GM19455 (cell line): Measurements from ENCODE around the gene CNOT1.
A peak's percentile ranks its signal among the peaks of the same experiment; 100 is the strongest.
"Not testable (repeated sequence)": the region's sequence is repeated elsewhere in the genome, so short reads cannot be mapped to it uniquely, and the experiment has no call there.

Source experiments
- ATAC-seq: cut with Tn5 transposase; IDR thresholded peaks from one replicate; pipeline ENCODE4 v1.9.1; 2021; ENCODE audit not compliant: unreplicated experiment

The CNOT1 gene

GRCh38 chr16:58638148-58639036 is 8.8 kb upstream of the CNOT1 start:
- no peak for ATAC-seq

DNA sequence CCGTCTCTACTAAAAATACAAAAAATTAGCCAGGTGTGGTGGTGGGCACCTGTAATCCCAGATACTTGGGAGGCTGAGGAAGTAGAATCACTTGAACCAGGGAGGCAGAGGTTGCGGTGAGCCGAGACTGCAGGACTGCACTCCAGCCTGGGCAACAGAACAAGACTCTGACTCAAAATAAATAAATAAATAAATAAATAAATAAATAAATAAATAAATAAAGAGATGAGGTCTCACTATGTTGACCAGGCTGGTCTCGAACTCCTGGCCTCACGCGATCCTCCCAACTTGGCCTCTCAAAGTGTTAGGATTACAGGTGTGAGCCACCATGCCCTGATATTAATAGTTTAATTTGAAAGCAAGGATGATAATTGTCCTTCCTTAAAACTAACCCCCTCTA is 7.4 kb upstream of the CNOT1 start:
- not testable (repeated sequence) for ATAC-seq

- no peak for ATAC-seq
Measured at GRCh38 chr16:58636466-58636865, 6.8 kb upstream of the CNOT1 start.

- ATAC-seq, result no peak
Measured at GRCh38 chr16:58635502-58635901, 5.9 kb upstream of the CNOT1 start.

DNA sequence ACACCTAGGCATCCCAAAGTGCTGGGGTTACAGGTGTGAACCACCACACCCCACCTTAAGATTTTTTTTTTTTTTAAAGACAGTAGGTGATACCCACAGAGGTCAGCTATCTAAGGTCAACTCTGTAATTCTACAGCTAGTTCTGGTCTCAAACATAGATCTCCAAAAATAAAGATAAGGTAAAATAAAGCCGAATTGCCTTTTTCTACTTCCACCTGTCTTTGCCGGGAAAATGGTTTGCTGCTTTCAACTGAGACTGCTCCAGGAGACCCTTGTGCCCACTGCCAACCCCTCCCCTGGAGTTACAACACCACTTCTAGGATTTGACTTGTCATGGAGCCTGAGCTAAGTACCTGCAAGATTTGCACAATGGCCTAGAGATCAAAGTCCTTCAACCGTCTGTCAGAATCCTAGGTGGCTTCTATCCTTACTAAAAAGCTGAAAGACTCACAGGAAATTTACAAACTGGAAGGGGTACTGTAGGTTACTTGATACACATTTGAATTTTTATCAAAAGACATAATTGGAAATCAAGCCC is 4.7 kb upstream of the CNOT1 start:
- ATAC-seq, result no peak

DNA sequence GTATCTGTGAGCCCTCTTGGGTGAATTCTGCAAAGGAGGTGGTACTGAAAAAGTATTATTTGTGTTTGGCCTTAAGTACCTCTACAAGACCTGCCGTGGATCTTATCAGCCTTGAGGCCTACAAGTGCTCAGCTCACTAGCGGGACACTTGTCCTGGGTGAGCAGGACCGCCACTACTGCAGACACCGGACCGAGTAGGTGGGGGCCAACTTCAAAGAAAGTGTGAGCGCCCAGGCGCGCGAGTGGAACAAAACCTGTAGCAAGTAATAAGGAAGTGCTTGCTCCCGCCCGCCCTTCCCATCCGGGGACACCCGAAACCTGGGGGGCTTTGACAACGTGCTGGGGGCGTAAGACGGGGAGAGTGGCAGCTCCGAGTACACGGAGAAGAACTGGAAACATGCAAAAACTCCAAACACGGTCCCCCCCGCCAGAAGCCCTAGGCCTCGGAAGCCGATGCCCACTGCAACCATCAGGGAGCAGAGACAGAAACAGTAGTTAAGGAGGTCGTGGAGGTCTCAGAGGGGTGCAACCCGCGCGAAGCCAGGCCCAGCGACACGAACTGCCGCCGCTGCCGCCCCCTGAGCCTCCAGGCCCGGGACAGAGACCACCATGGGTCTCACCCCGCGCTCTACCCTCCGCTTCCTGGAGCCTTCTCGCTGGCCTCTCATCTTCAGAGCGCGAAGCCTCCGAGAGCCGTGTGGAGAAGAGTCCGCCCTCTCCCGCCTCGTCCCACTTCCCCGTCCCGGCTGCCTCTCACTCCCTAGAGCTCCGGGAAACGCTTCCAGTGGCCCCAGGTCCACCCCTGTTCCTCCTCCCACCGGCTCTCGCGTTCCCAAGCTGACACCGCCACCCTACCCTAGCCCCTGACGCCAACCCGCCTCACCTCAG is 537 bp downstream of the CNOT1 start:
- peak; percentile 9 for ATAC-seq

DNA sequence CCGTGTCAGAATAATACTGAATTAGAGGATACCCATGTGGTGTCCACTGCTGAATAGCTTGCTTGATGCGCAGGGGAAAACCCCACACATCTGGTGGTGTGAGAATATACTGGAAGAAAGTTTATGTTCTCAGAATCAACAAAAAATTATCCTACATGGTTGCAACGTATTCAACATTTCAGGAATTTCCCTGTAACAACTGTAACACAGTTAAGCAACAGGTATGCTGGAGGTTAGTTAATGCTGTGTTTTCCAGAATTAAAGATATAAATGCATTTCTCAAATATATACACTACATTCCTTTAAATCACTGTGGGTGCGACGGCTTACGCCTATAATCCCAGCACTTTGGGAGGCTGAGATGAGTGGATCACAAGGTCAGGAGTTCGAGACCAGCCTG is 5.4 kb downstream of the CNOT1 start:
- no peak for ATAC-seq

GRCh38 chr16:58620396-58620795 is 9.2 kb downstream of the CNOT1 start:
- ATAC-seq, result no peak

- ATAC-seq, result no peak
Measured at GRCh38 chr16:58615280-58615679, 14.3 kb downstream of the CNOT1 start.

GRCh38 chr16:58614860-58615259 is 14.8 kb downstream of the CNOT1 start:
- no peak for ATAC-seq

DNA sequence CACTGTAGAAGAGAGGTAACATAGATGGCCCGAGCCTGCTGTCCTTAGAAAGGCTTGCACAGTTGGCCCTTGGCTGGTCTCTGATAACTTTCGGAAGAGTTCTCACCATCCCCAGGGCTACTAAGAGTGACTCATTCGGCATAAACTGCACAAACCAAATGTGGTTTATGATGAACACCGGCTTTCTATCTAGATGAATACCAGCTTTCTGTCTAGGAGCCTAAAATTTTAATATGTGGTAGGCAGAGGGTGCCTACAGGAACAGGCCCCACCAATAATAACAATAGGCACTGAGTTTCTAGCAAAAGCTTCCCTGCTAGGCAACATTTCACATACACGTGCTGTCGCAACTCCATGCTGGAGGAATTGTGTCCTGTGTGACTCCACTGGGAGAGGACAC is 15.4 kb downstream of the CNOT1 start:
- ATAC-seq, result no peak

DNA sequence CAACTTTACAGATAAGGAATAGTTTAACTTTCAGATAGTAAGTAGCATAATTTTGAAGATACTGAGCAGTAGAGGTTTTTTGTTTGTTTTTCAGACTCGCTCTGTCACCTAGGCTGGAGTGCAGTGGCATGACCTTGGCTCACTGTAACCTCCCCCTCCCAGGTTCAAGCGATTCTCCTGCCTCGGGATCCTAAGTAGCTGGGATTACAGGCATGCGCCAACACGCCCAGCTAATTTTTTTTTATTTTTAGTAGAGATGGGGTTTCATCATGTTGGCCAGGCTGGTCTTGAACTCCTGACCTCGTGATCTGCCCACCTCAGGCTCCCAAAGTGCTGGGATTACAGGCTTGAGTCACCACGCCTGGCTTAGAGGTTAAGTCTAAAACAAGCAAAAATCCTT is 16.7 kb downstream of the CNOT1 start:
- ATAC-seq, result not testable (repeated sequence)

DNA sequence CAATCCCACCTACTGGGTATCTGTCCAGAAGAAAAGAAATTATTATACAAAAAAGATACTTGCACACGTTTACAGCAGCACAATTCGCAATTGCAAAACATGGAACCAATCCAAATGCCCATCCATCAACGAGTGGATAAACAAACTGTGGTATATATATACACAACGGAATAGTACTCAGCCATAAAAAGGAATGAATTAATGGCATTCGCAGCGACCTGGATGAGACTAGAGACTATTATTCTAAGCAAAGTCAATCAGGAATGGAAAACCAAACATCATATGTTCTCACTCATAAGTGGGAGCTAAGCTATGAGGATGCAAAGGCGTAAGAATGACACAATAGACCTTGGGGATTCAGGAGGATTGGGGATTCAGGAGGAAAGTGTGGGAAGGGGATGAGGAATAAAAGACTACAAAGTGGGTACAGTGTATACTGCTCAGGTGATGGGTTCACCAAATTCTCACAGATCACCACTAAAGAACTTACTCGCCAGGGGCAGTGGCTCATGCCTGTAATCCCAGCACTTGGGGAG is 21.0 kb downstream of the CNOT1 start:
- ATAC-seq, result no peak

DNA sequence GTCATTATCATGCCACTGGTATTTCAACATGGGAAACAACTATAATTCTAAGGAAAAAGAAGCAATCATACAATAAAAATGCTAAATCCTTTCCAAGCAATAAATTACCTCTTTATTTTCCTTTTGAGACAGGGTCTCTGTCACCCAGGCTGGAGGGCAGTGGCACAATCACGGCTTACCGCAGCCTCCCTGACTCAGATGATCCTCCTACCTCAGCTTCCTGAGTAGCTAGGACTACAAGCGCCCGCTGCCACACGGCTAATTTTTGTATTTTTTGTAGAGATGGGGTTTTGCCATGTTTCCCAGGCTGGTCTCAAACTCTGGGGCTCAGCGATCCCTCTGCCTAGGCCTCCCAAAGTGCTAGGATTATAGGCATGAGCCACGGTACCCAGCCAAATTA is 24.1 kb downstream of the CNOT1 start:
- ATAC-seq, result no peak

- ATAC-seq, result no peak
Measured at GRCh38 chr16:58591083-58591482, 38.5 kb downstream of the CNOT1 start.

- no peak for ATAC-seq
Measured at GRCh38 chr16:58589326-58589905, 40.2 kb downstream of the CNOT1 start.

GRCh38 chr16:58588406-58588805 is 41.2 kb downstream of the CNOT1 start:
- no peak for ATAC-seq

DNA sequence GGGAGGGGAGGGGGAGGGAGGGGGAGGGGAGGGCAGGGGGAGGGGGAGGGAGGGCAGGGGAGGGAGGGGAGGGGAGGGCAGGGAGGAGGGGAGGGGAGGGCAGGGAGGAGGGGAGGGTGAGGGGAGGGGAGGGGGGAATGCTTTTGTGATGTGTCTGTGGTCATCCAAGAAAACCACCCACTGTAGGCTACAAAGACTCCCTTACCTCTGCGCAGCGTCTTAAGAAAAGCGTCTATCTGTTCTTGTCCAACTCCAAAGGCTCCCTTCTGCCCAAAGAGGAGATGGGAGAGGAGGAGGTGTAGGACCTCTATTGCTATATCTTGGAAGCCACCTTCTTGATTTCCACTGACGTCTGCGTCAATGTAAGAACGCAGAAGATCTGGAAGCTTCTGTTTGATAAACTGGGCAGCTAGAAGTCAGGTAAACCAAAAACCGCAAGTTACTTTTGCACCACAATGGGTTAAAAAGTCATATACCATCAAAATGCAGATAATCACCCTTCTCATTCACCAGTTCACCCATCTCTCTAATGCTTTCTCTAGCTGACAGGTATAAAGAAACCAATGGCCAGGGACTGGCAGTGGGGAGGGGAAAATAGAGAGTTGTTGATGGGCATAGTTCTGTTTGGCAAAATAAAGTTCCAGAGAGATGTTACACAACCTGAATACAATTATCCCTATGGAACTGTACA is 43.1 kb downstream of the CNOT1 start:
- no peak for ATAC-seq

GRCh38 chr16:58584831-58585505 is 44.7 kb downstream of the CNOT1 start:
- ATAC-seq, result no peak
